NCI-H524 treated with DMSO at 0.1 percent for 48 hours (cell line): ENCODE data around the gene SGSM2.

Experiments
- DNase-seq: peaks from one replicate; lab custom pipeline; 2025; lab: John Stamatoyannopoulos, UW

The SGSM2 gene

GRCh38 chr17:2421315-2422147, 84.2 kb downstream of the SGSM2 start:
- no peak for DNase-seq

- DNase-seq, result no peak
Observed at GRCh38 chr17:2423271-2423670, 86.0 kb downstream of the SGSM2 start.

GRCh38 chr17:2427215-2427614, 89.9 kb downstream of the SGSM2 start:
- DNase-seq, result no peak

- no peak for DNase-seq
Observed at GRCh38 chr17:2427910-2428309, 90.6 kb downstream of the SGSM2 start.
